NCI-H82 treated with DMSO at 0.1 percent for 48 hours (cell line): Measurements from ENCODE around the gene FNTB.

Source experiments
- DNase-seq: peaks from one replicate; lab custom pipeline; 2025; ENCODE audit not compliant: unreplicated experiment; lab: John Stamatoyannopoulos, UW

Gene FNTB

DNA sequence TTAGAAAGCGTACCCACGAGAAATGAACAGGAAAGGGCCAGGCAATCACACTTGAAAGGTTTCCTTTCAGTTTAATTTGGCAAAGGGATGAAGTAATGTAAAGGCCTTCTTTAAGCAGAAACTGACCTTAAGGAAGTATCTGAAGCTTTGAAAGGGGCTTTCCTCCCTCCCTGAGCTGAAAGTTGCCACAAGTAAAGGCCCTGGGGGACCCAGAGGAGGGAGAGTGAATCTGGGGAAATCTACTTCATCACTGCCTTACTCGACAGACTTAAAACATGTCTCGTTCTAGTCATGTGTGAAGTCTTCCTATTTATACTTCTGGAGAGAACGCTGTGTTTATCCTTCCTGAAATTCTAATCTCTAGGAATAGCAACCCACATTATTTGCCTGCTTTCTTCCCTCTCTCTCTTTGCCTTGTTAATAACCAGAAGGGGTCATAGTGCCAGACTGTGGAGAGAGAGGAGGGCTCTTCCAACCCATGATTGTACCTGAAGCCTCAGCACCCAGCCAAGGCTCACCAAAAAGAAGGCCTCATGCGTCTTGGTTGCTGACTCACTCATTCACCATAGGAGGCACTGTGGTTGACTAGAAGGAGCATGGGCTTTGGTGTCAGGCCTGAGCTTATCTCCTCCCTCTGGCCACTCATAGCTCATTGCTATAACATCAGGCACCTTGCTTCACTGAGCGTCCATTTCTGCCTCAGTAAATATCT lies 33.9 kb upstream of the FNTB start:
- no peak for DNase-seq

DNA sequence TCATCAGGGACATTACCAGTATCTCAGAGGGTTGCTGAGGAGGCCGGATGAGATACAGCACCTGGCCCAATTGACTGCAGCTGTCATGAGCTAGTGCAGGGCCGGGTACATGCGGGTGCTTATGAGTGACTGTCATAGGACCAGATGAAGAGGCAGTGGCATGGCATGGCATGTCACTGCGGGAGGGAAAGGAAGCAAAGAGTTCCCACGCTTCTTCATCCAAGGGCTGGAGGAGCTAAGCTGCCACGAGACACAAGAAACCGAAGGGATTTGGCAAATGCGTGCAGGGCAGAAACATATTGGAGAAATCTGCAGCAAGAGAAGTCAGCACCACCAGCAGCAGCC lies 33.4 kb upstream of the FNTB start:
- DNase-seq: no peak

DNA sequence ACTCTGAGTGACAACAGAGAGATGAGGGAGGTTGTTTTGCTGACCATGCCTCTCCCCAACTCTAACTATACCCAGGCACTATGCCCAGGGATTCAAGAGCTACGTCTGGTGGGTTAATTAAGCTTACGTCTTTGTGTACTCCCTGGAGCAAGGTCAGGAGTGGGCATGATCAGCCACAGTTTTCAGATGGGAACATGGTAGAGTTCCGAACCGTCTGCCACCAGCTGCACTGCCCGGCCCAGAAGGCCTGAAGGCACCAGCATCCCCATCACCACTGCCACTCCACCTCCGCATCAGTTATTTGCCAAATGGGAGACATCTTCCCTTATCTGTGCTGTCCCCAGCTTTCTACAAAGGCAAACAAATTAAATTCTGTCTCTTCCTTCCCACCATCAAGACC lies 33.0 kb upstream of the FNTB start:
- DNase-seq: no peak

DNA sequence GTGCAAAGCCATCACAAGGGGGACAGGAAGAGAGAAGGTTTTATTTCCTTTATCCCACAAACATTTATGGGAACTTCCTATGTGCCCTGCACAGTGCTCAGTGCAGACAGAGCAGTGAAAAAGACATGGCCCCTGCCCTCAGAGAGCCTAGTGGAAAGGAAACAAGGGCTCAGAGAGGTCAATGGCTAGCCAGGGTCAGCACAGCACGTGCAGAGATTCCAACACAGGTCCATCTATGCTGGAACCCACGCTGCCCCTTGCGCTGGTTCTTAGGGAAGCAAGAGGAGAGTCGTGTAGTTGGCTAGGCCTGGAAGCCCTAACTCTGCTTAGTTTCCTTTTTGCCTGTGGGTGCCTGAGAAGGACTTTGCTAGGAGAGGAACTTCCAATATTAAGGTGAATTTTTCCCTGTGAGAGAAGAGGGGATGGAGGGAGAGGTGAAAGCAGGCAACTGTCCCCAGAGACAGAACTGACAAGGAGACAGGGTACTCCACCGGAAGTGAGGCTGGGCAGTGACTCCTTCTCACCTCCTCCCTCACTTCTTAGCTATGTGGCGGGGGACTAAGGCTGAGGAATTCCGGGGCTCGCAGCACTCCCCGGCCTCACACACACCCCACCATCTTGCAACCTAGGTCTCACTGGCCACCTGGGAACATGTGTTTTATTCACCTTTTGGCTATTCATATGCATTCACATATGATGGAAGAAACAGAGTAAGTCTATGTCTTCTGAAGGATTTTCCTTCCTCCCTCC lies 32.0 kb upstream of the FNTB start:
- DNase-seq: no peak

DNA sequence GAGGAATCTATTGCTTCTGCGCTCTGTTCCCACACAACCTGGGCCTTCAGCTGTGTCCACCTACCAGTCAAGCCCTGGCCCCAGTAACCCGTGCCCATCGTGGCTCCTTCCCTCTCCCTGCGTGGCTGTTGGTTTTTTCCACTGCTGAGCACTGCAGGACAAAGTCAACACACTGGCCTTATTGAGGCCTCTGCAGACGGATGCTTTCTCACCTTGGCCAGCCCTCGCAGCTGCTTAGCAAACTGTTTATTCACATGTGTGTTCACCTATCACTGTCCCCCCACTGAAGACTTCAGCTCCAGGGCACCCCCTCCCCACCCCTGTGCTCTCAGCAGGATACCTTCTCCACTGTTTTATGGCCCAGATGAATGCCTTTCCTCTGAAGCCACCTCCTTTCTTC lies 31.4 kb upstream of the FNTB start:
- DNase-seq: no peak

DNA sequence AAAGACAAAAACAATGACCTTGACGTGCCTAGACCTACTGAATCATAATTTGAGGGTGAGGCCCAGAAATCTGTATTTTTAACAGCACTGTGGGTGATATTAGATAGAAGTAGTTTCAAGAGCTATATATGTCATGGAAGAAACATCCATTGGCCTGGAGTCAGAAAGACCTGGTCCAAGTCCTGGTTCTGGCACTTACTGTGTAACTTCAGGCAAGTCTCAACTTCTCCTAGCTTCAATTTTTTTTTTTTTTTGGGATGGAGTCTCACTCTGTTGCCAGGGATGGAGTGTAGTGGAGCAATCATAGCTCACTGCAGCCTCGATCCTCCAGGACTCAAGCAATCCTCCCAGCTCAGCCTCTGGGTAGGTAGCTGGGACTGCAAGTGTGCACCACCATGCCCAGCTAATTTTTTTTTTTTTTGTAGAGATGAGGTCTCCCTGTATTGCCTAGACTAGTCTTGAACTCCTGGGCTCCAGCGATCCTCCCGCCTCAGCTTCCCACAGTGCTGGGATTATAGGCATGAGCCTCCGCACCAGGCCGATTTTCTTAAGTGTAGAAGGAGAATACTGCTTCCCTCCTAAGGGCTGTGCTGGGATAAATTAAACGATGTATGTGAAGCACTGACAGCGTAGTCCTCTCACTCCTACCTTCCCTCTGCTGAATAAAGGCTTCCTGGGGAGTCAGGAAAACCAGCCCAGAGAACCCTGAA lies 29.8 kb upstream of the FNTB start:
- DNase-seq: no peak

DNA sequence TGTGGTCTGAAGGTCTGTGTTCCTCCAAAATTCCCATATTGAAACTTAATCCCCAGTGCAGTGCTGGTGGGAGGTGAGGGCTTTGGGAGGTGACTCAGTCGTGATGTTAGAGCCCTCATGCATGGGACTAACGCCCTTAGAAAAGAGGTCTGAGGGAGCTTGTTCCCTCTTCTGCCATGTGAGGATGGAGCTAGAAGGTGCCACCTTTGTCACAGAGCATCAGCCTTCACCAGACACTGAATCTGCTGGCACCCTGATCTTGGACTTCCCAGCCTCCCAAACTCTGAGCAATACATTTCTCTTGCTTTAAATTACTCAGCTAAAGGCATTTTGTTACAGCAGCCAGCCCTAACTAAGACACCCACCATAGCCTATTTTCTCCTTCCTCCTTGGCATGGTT lies 28.5 kb upstream of the FNTB start:
- DNase-seq: no peak

DNA sequence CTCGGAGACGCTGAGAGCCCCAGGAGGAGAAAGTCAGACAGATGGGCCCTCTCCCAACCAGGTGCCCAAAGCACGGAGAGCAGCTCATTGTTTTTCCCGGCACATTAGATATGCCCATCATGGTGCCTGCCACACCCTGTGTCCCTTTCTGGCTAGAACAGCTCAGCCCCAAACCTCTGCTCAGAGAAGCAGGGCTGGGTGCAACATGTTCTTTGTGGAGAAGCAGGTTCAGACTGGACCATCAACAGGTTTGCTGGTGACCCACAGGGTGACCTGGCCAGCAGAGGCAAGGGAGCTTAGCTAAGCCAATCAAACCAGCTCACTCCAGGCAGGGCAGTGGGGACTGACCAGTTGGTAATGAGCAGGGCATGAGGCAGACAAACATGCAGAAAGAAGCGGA lies 28.0 kb upstream of the FNTB start:
- DNase-seq: no peak

DNA sequence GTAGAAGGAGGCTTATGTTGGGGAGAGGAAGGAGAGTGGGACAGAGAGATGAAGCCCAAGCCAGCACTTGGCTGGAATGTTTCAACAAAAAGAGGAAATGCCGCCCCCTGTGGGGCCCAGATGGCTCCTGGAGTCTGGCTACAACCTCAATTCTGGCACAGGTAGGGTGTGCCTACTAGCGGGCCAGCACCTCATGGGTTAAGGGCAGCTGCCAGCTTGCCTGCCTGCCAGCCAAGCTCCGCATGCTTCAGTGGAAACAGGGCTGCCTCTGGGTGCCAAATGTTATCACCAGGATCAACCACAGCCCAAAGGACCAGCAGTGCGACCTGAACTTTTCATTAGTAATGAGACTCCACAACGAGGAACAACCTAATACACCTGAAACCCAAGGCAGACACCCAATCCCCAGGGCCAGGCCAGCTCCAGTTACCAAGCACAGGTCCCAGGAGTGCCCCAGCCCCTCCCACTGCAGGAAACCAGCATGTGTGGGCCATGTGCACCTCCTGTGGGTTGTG lies 25.9 kb upstream of the FNTB start:
- DNase-seq: no peak

DNA sequence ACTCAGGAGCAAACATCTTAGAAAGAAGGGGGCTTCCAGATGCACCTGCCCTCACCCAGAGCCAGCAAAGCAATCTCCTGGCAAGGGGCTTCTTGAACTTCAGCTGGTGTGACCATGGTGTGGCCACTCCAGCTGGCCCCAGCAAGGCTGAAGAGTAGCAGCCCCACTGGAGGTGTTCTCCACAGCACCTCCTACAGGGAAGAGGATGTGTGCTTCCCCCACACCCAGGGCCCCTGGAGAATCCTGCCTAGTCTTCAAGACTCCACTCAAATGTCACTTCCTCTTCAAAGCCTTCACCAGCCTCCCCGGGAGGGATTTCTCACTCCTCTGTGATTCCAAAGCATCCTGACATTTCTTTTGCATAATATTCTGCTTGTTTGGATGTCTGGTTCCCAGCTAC lies 23.1 kb upstream of the FNTB start:
- DNase-seq: no peak

DNA sequence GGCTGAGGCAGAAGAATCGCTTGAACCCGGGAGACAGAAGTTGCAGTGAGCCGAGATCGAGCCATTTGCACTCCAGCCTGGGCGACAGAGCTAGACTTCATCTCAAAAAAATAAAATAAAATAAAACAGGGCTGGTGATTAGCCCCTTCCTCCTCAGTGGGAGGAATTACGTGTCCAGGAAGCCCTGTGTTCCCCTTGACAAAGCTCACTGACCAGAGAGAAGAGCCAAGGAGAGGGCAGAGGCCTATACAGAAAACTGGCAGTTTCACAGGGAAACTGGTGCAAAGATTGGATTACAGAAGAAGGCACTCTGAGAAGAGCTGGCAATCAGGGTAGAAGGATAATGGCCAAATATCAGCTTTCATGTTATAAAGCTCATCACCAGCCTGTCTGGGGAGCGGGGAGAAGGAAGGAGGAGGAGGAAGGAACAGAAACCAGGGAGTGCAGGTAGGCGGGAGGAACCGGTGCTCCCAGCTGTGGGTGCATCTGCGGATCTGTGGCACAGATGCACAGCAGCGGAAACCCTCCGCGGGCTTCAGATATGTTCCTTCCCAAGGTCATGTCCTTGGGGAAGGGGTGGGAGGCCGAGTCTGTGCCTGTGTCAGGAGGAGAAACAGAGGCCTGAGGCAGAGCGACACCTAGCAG lies 21.2 kb upstream of the FNTB start:
- no peak for DNase-seq

DNA sequence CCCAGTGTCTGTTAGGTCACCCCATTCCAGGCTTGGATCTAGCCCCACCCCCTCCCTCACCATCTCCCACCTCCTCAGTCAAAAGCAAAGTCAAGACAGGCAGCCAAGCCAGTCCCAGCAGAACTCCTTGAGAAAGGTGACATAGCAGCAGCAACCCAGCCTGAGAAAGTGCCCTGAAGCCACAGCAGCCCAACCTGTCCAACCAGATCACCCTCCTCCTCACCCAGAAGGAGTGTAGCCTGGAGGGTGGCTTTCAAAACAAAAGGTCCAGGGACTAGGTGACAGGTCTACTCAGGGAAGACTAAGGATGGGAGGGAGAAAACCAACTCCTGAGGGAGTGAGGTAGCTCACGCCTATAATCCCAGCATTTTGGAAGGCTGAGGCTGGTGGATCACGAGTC lies 19.7 kb upstream of the FNTB start:
- DNase-seq: no peak

DNA sequence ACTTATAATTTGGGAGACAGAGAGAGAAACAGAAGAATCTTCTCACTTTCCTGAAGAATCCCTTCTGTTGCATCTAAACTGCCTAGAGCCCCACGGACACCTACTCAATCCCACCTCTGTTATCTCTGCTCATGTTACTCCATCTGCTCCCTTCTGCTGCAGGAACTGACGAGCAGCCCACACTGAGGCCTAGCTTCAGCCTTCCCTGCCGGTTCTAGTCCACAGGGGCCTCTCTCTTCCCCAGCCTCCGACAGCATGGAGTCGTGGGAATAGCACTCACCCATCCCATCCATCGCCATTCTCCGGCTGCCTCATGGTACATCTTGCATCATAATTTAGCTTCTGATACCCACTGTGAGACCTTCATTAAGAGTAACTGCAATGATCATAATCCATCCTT lies 18.5 kb upstream of the FNTB start:
- DNase-seq: no peak

DNA sequence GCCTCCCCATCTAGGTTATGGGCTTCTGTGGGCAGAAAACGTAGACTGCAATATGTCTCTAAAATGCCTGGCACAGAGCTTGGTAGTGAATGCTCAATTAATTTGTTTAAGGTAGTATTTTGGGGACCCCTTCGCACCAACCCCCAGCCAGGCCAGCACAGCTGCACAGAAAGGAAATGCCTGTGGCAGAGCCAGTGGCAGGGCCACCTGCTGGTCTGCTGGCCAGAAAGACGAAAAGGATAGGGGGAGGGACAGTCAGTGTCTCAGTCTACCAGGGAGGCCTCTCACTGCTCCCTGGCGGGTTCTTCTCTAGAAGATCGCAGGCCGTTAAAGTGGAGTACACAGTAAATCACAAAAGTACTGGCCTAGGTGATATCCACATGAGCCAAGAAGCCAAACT lies 18.0 kb upstream of the FNTB start:
- no peak for DNase-seq

DNA sequence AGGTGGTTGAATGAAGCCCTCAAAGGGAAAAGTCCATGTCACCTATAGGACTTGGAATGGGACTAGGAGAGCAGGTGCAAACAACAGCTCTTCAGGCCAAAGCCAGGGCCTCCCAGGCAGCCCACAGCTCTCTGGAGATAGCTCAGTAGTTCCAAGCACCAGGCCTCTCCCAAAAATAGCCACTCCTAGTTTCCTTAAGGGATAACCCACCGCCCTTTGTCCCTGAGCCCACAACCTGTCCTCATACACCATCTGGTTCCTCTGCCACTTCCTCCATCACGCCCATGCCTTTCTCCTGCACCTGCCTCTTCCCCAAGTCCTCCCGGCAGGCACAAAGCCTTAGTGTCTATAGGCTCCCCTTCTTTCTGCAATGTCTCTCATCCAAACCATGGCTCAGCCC lies 16.7 kb upstream of the FNTB start:
- no peak for DNase-seq

DNA sequence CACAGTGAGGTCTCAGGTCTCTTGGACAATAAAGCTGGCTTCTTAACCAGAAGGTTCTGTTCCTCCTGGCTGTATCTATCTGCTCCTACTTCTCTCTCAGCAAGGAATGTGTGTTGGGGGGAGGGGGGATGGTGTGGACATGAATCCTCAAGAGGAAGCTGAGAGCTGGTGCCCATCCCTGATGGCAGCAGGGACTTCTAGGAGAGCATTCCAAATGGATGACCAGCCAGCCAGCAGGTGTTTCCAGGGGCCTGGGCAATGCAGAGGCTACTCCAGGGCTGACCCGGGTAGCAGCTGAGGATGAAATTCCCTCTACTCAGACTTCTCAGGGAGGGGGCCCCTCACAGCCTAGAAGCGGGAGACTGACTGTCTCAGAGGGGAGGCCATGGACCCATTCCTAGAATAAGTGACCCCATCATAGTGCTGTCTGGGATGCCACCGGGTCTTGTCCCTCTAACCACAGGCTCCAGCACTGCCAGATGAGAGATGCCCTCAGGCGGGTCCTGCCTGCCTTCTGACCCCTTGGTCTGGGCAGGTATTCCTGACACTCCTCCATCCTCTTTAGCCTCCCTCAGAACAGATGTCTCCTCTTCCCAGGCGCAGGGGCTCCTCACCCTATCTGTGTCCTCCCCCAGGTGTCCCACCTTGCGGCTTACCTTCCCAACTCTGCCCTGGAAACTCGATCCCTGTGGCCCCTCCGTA lies 15.8 kb upstream of the FNTB start:
- no peak for DNase-seq

DNA sequence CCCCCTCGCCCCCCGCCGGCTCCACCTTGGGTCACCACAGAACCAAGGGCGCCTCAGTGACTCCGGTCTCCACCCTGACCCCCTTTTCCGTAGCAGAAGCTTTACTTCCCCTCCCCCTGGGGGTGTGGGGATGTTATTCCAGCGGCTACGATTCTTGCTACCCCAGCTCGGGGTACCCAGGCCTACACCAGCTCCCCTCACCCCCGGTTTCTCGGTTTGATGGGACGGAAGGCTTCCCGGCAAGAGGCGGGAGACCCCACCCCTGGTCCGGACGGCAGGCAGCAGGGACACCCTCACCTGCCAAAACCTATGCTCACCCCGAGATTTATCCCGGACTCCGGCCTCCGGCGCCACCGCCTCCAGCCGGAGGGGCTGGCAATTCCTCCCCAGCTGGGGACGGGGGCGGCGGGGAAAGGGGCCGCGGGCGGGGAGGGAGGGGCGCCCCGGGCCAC lies 15.2 kb upstream of the FNTB start:
- DNase-seq: no peak

DNA sequence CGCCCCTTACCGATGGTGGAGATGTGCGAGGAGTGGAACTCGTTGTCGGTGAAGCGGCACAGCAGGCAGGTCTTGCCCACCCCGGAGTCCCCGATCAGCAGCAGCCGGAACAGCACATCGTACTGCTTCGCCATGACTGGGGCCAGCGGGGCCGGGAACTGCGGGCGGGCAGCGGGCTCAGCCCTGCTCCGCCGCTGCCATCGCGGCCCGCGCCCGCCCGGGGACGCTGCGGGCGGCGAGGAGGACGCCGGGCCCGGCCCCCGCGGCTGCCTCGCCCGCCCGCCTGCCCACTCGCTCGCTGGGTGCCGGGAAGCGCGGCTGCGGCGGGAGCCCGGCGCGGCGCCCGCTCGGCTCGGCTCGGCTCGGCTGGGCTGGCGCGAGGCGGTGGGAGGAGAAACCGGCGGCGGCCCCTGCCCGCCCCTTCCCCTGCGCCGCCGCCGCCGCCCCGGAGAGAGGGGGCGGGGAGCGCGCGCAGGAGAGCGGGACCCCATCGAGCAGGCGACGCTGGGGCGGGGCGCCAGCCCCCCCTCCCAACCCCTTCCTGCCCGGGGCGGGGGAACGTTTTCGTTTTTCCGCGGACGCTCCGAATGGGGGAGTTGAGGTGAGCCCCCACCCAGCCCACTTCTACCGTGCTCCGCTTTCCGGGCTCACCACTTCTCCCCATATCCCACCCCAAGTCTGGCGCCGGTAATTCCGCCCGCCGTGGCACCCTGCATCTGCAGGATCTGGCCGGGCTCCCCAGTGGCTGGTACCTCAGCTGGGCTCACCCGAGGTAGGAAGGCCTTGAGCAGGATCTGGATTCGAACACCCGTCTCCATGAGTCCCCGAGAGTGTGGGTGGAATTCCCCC lies 14.5 kb upstream of the FNTB start, which contains the start of gene RAB15:
Gene RAB15, minus strand, starts transcription at position 394 of the 849 bp plus-strand sequence. Its CDS starts 260 bp downstream, at position 134.
- no peak for DNase-seq

DNA sequence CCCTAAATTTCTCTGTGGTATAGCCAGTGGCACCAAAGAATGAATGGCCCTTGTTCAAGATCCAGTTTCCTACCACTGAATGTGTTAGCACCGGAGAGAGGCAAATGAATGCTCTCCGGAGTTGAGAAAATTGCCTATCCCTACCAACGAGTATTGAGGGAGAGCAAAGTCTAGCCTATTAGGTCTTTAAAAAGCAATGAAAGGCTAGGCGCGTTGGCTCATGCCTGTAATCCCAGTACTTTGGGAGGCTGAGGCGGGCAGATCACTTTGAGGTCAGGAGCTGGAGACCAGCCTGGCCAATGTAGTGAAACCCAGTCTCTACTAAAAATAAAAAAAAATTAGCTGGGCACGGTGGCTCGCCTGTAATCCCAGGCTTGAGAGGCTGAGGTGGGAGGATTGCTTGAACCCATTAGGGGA lies 13.7 kb upstream of the FNTB start:
- no peak for DNase-seq

DNA sequence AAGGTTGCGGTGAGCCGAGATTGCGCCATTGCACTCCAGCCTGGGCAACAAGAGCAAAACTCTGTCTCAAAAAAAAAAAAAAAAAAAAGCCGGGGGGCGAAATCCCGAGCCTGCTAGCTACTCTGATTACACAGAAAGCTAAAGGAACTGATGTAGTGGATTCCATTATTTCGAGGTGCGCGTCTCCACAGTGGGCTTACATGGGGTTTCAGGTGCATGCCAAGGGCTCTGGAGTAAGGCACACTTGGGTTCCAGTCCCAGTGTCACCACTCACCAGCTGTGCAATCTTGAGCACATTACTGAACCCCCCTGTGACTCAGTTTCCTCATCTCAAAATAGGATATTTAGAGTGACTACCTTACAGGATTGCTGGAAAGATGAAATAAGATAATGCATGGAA lies 12.9 kb upstream of the FNTB start:
- no peak for DNase-seq
